ENCODE results near the gene ZNF667. TPM values are rescaled to one million over a fixed set of nuclear protein-coding genes. Genes with fewer than 3 reads are reported as not detected.

The ZNF667 gene
- total and polyA plus RNA-seq, 12 donors: 1.5 to 6.9 (median 4.7) TPM

GRCh38 chr19:56477429-56478338, 539 bp upstream of the ZNF667 start:
- H3K4me3 ChIP-seq: peak overlapping the region; percentile 55 to 99 (median 76)
- H3K36me3 ChIP-seq: peaks cover 0 to 8% (median 0%) of the 10 kb centered on the region in 9 donors
- WGBS, 2 donors: 0 to 1% methylated on average over 80 of the region's 80 CpGs
- peak; percentile 93 to 94 for DNase-seq
- intact Hi-C loops (cut with DNase I): loop anchor here in 5 of 10 donors (1.0 to 5.0 kb wide), 5 partner anchors 29 to 85 kb away; partner anchors contain the start of genes ZNF471 (in 2 of the 5), ZNF583 (in 2 of the 5), ZFP28 (in 1 of the 5) and ZNF582 (in 1 of the 5)
- H3K9me3 ChIP-seq: peaks cover 0 to 77% (median 0%) of the 10 kb centered on the region in 11 donors
- peaks cover 0 to 25% (median 16%) of the 10 kb centered on the region in 9 donors for H3K4me1 ChIP-seq
- no peaks in the 10 kb centered on the region for H3K27me3 ChIP-seq
- peak in 1 of 9 donors; percentile 10 for TF ChIP-seq CTCF (IDR thresholded peaks at IDR 0.05)
- ATAC-seq: peak; percentile 96 to 99 (median 98)
- peak overlapping the region; percentile 36 to 90 (median 77) for H3K27ac ChIP-seq

- H3K27ac ChIP-seq: no peak overlapping the region
- TF ChIP-seq CTCF (IDR thresholded peaks at IDR 0.05): no peak
- ATAC-seq: no peak
- H3K4me1 ChIP-seq: peaks cover 0 to 25% (median 16%) of the 10 kb centered on the region in 9 donors
- peaks cover 0 to 24% (median 9%) of the 10 kb centered on the region in 9 donors for H3K36me3 ChIP-seq
- intact Hi-C loops (cut with DNase I): loop anchor here in 2 of 10 donors (5.0 kb wide), 1 partner anchor 74 kb away; the partner anchor contains the start of gene ZNF583 (in 2 of the 2)
- H3K4me3 ChIP-seq: peak overlapping the region in 5 of 10 donors; percentile 76 to 99 (median 84)
- 76 to 86% methylated on average over 10 of the region's 10 CpGs for WGBS, 2 donors
- no peaks in the 10 kb centered on the region for H3K27me3 ChIP-seq
- peaks cover 0 to 77% (median 0%) of the 10 kb centered on the region in 11 donors for H3K9me3 ChIP-seq
- no peak for DNase-seq
Observed at GRCh38 chr19:56476093-56476492, 1.1 kb downstream of the ZNF667 start.

- 39 to 49% methylated on average over 3 of the region's 3 CpGs for WGBS, 2 donors
- no peak for ATAC-seq
- intact Hi-C loops (cut with DNase I): no loop called here
Observed at GRCh38 chr19:56474308-56474707, 2.8 kb downstream of the ZNF667 start.

More at GRCh38 chr19:56474308-56474707, 2.8 kb downstream of the ZNF667 start:
- no peaks in the 10 kb centered on the region for H3K27me3 ChIP-seq
- H3K4me3 ChIP-seq: no peak overlapping the region
- TF ChIP-seq CTCF (IDR thresholded peaks at IDR 0.05): no peak
- H3K27ac ChIP-seq: no peak overlapping the region
- DNase-seq: no peak
- H3K36me3 ChIP-seq: peaks cover 0 to 41% (median 17%) of the 10 kb centered on the region in 9 donors
- H3K4me1 ChIP-seq: peaks cover 0 to 23% (median 15%) of the 10 kb centered on the region in 9 donors
- peaks cover 0 to 79% (median 0%) of the 10 kb centered on the region in 11 donors for H3K9me3 ChIP-seq
